Keratinocyte (primary cell): ENCODE measurements around the gene KRT33A. TPM values are rescaled to one million over a fixed set of nuclear protein-coding genes. Genes with fewer than 3 reads are reported as not detected.

Experiments
- DNase-seq: peaks from one replicate; pipeline ENCODE4 v3.0.0-alpha.2; 2011; ENCODE audit warnings: low read depth, missing footprints, low spot score
- FAIRE-seq: peaks from 2 replicates; lab custom pipeline; 2011; peaks lifted over from hg19 to GRCh38; lab: Jason Lieb, UNC
- H2AFZ ChIP-seq: 2 replicates; pipeline ENCODE4 v1.6.0; 2012; ENCODE audit warnings: low read length, control low read depth, inconsistent platforms; ENCODE audit not compliant: control insufficient read depth
- H3K27ac ChIP-seq: 2 replicates; pipeline ENCODE4 v1.5.1; 2011; ENCODE audit warnings: low read length; ENCODE audit not compliant: control insufficient read depth, insufficient read depth
- H3K27me3 ChIP-seq: 3 replicates; pipeline ENCODE4 v1.6.0; 2011; ENCODE audit warnings: low read length; ENCODE audit not compliant: control insufficient read depth, insufficient read depth; ENCODE audit errors: extremely low read depth
- H3K36me3 ChIP-seq, 2 experiments: 2 replicates in 1 of 2; 3 replicates in 1 of 2; pipeline ENCODE4 v1.5.1; 2011; ENCODE audit warnings: low read length in 2 of 2, mild to moderate bottlenecking in 1 of 2; ENCODE audit not compliant: control insufficient read depth in 2 of 2, insufficient read depth in 2 of 2; ENCODE audit errors: extremely low read depth in 1 of 2
- H3K4me1 ChIP-seq: 3 replicates; pipeline ENCODE4 v1.5.1; 2011; ENCODE audit warnings: low read length; ENCODE audit not compliant: control insufficient read depth, insufficient read depth; ENCODE audit errors: extremely low read depth
- H3K4me2 ChIP-seq: 3 replicates; pipeline ENCODE4 v1.6.0; 2011; ENCODE audit warnings: low read depth, low read length; ENCODE audit not compliant: control insufficient read depth, insufficient read depth; ENCODE audit errors: extremely low read depth
- H3K4me3 ChIP-seq, 3 experiments: fragments of 200-600 bp in 1 of 3; sonication (generic) in 1 of 3; 2 replicates in 2 of 3; 3 replicates in 1 of 3; pipeline ENCODE4 v1.5.1; 2011 to 2016; ENCODE audit warnings: low read length in 3 of 3, mild to moderate bottlenecking in 3 of 3, control low read depth in 2 of 3, inconsistent platforms in 1 of 3, low read depth in 1 of 3, mixed read lengths in 1 of 3, mixed run types in 1 of 3, moderate library complexity in 1 of 3; ENCODE audit not compliant: control insufficient read depth in 2 of 3, insufficient read depth in 2 of 3; ENCODE audit errors: extremely low read depth in 1 of 3
- H3K79me2 ChIP-seq: 2 replicates; pipeline ENCODE4 v1.6.0; 2012; ENCODE audit warnings: low read length; ENCODE audit not compliant: control insufficient read depth, insufficient read depth
- H3K9ac ChIP-seq: 3 replicates; pipeline ENCODE4 v1.6.0; 2011; ENCODE audit warnings: low read length; ENCODE audit not compliant: control insufficient read depth, insufficient read depth; ENCODE audit errors: extremely low read depth
- H3K9me1 ChIP-seq: 3 replicates; pipeline ENCODE4 v1.6.0; 2011; ENCODE audit warnings: low read length; ENCODE audit not compliant: control insufficient read depth, insufficient read depth; ENCODE audit errors: extremely low read depth
- H3K9me3 ChIP-seq: 2 replicates; pipeline ENCODE4 v1.5.1; 2012; ENCODE audit warnings: low read depth, low read length; ENCODE audit not compliant: control insufficient read depth
- H4K20me1 ChIP-seq: 3 replicates; pipeline ENCODE4 v1.6.0; 2011; ENCODE audit warnings: low read length; ENCODE audit not compliant: control insufficient read depth, insufficient read depth; ENCODE audit errors: extremely low read depth
- CTCF ChIP-seq, 3 experiments: IDR thresholded peaks in 1 of 3; conservative IDR thresholded peaks in 1 of 3; optimal IDR thresholded peaks in 1 of 3; 2 replicates in 2 of 3; 3 replicates in 1 of 3; pipeline versions ENCODE3 to v1.5.1; 2011; ENCODE audit warnings: low read length in 3 of 3, mild to moderate bottlenecking in 3 of 3, moderate library complexity in 2 of 3, control low read depth in 1 of 3, inconsistent platforms in 1 of 3; ENCODE audit not compliant: insufficient read depth in 2 of 3; ENCODE audit errors: extremely low read depth in 1 of 3
- EZH2 ChIP-seq: IDR thresholded peaks from one replicate; pipeline ENCODE4 v1.6.1; 2012; ENCODE audit warnings: inconsistent platforms, mild to moderate bottlenecking, low read length, moderate library complexity
- dilution Hi-C: fragments of 300-500 bp; cut with MboI; formaldehyde crosslinking; loops from one replicate; pipeline ENCODE4 v1.7.0; 2020; ENCODE audit warnings: low sequenced_read_pairs; ENCODE audit not compliant: extremely low pct_ligation_motif_present
- polyA plus RNA-seq, 5 experiments: library from polyadenylated mRNA; depleted of rRNA in 3 of 5; stranded (reverse) in 3 of 5; stranded (forward) in 1 of 5; unstranded in 1 of 5; fragments of >200 nt; gene quantifications; 1 replicate in 1 of 5; 2 replicates in 3 of 5; 3 replicates in 1 of 5; pipeline versions ENCODE4 v1.2.1 to v1.2.3, GENCODE V29; 2011 to 2012; ENCODE audit warnings: missing spikeins in 2 of 5, low read depth in 1 of 5, low replicate concordance in 1 of 5

The KRT33A gene
- polyA plus RNA-seq, 1 donor (not counting 4 experiments of a cell fraction or from before 2014, with no cell fraction given) = not detected

GRCh38 chr17:41304091-41304490 lies 46.5 kb downstream of the KRT33A start:
- Histone ChIP-seq H3K9me3 (no peaks in the 10 kb centered on the region), H3K36me3 (no peaks in the 10 kb centered on the region), H3K27me3 (no peaks in the 10 kb centered on the region), H3K4me1 (peaks cover 25% of the 10 kb centered on the region), H3K27ac (no peak overlapping the region), H3K4me2 (no peak overlapping the region), H3K9me1 (no peaks in the 10 kb centered on the region), H3K79me2 (no peaks in the 10 kb centered on the region), H4K20me1 (no peaks in the 10 kb centered on the region), H3K4me3 (no peak overlapping the region), H2AFZ (no peak overlapping the region), H3K9ac (no peak overlapping the region)
- dilution Hi-C loops = no loop called here
- TF ChIP-seq EZH2 = no peak
- TF ChIP-seq CTCF (optimal IDR thresholded peaks at IDR 0.05 in 1 of 3, IDR thresholded peaks at IDR 0.05 in 1 of 3, conservative IDR thresholded peaks at IDR 0.05 in 1 of 3; ENCODE audit: extremely low read depth in 1 of 3, insufficient read depth in 2 of 3, low read length in 3 of 3) = no peak
- DNase-seq (no peak), FAIRE-seq (no peak)

GRCh38 chr17:41302981-41303380 lies 47.6 kb downstream of the KRT33A start:
- Histone ChIP-seq H3K9ac (no peak overlapping the region), H3K9me1 (no peaks in the 10 kb centered on the region), H3K79me2 (no peaks in the 10 kb centered on the region), H3K27me3 (no peaks in the 10 kb centered on the region), H4K20me1 (no peaks in the 10 kb centered on the region), H3K36me3 (no peaks in the 10 kb centered on the region), H3K9me3 (no peaks in the 10 kb centered on the region), H2AFZ (no peak overlapping the region), H3K27ac (no peak overlapping the region), H3K4me2 (no peak overlapping the region), H3K4me1 (peaks cover 19% of the 10 kb centered on the region), H3K4me3 (no peak overlapping the region)
- DNase-seq = no peak
- TF ChIP-seq CTCF (optimal IDR thresholded peaks at IDR 0.05 in 1 of 3, IDR thresholded peaks at IDR 0.05 in 1 of 3, conservative IDR thresholded peaks at IDR 0.05 in 1 of 3; ENCODE audit: extremely low read depth in 1 of 3, insufficient read depth in 2 of 3, low read length in 3 of 3) = no peak
- dilution Hi-C loops = no loop called here
- no peak for FAIRE-seq
